Neural cell (in vitro differentiated cells): ENCODE data around the gene PNKD. TPM values are rescaled to one million over a fixed set of nuclear protein-coding genes. Genes with fewer than 3 reads are reported as not detected.

Source experiments
- H2AFZ ChIP-seq: fragments of 200-600, 300-800 bp; sonication (generic), shearing (Covaris generic); 2 replicates; pipeline ENCODE4 v1.6.0; 2014; ENCODE audit warnings: low read depth, mild to moderate bottlenecking, antibody characterized with exemption, low read length, moderate library complexity
- H3F3A ChIP-seq: fragments of 200-600 bp; shearing (Covaris generic); 2 replicates; pipeline ENCODE4 v1.6.1; 2016; ENCODE audit warnings: mild to moderate bottlenecking, moderate library complexity, mixed read lengths, antibody characterized with exemption, low read length; ENCODE audit not compliant: insufficient read depth, poor library complexity, severe bottlenecking
- H3K27ac ChIP-seq: fragments of 200-600, 300-800 bp; sonication (generic), shearing (Covaris generic); 2 replicates; pipeline ENCODE4 v1.5.1; 2014; ENCODE audit warnings: mild to moderate bottlenecking, low read length, moderate library complexity
- H3K27me3 ChIP-seq: fragments of 300-800, 200-600 bp; sonication (generic), shearing (Covaris generic); 2 replicates; pipeline ENCODE4 v1.6.0; 2014; ENCODE audit warnings: mild to moderate bottlenecking, low read depth, low read length, moderate library complexity; ENCODE audit not compliant: insufficient read depth
- H3K36me3 ChIP-seq: fragments of 300-800, 200-600 bp; sonication (generic), shearing (Covaris generic); 2 replicates; pipeline ENCODE4 v1.5.1; 2014; ENCODE audit warnings: mild to moderate bottlenecking, antibody characterized with exemption, low read length, moderate library complexity; ENCODE audit not compliant: insufficient read depth
- H3K4me2 ChIP-seq: fragments of 300-800, 200-600 bp; sonication (generic), shearing (Covaris generic); 2 replicates; pipeline ENCODE4 v1.6.0; 2014; ENCODE audit warnings: mild to moderate bottlenecking, low read length
- H3K4me3 ChIP-seq: fragments of 300-800, 200-600 bp; sonication (generic), shearing (Covaris generic); 2 replicates; pipeline ENCODE4 v1.5.1; 2014; ENCODE audit warnings: mild to moderate bottlenecking, low read length, moderate library complexity
- H3K79me2 ChIP-seq: fragments of 200-600 bp; shearing (Covaris generic); replicated peaks from 2 replicates; pipeline ENCODE4 v1.6.0; 2014; ENCODE audit warnings: mild to moderate bottlenecking, low read length, moderate library complexity; ENCODE audit not compliant: insufficient read depth
- H3K9ac ChIP-seq: fragments of 300-800, 200-600 bp; sonication (generic), shearing (Covaris generic); 2 replicates; pipeline ENCODE4 v1.6.1; 2016; ENCODE audit warnings: mild to moderate bottlenecking, low read length, mixed read lengths
- H3K9me2 ChIP-seq: fragments of 200-600 bp; shearing (Covaris generic); 2 replicates; pipeline ENCODE4 v1.6.1; 2016; ENCODE audit warnings: mild to moderate bottlenecking, low read length, mixed read lengths; ENCODE audit not compliant: insufficient read depth
- H3K9me3 ChIP-seq: fragments of 200-600, 300-800 bp; sonication (generic), shearing (Covaris generic); 2 replicates; pipeline ENCODE4 v1.6.1; 2016; ENCODE audit warnings: mild to moderate bottlenecking, mixed run types, low read length, moderate library complexity, mixed read lengths
- H4K20me1 ChIP-seq: fragments of 200-600 bp; shearing (Covaris generic); 2 replicates; pipeline ENCODE4 v1.6.1; 2016; ENCODE audit warnings: mild to moderate bottlenecking, mixed run types; ENCODE audit not compliant: insufficient read depth
- CTCF ChIP-seq: fragments of 450-650 bp; IDR thresholded peaks from 2 replicates; pipeline ENCODE4 v1.5.1; 2014; ENCODE audit warnings: antibody characterized with exemption, mild to moderate bottlenecking, moderate library complexity; ENCODE audit not compliant: poor library complexity, severe bottlenecking
- EP300 ChIP-seq: fragments of 450-650 bp; conservative IDR thresholded peaks from 2 replicates; pipeline ENCODE4 v1.6.1; 2014; ENCODE audit warnings: antibody characterized with exemption, mild to moderate bottlenecking, moderate library complexity; ENCODE audit not compliant: poor library complexity, severe bottlenecking
- EZH2 ChIP-seq: fragments of 200-600, 300-800 bp; shearing (Covaris generic), sonication (generic); IDR thresholded peaks from 2 replicates; pipeline ENCODE4 v1.6.1; 2014; ENCODE audit warnings: antibody characterized with exemption, low read length, borderline replicate concordance, mild to moderate bottlenecking; ENCODE audit not compliant: insufficient read depth, poor library complexity, severe bottlenecking
- MXI1 ChIP-seq: fragments of 450-650 bp; conservative IDR thresholded peaks from 2 replicates; pipeline ENCODE4 v1.6.1; 2014; ENCODE audit warnings: antibody characterized with exemption, mild to moderate bottlenecking; ENCODE audit not compliant: poor library complexity, severe bottlenecking
- POLR2AphosphoS5 ChIP-seq: IDR thresholded peaks from 2 replicates; pipeline ENCODE4 v1.6.1; 2012
- RAD21 ChIP-seq: fragments of 450-650 bp; conservative IDR thresholded peaks from 2 replicates; pipeline ENCODE4 v1.6.1; 2014; ENCODE audit warnings: antibody characterized with exemption, mild to moderate bottlenecking, moderate library complexity
- REST ChIP-seq: IDR thresholded peaks from 2 replicates; pipeline ENCODE4 v1.6.1; 2012; ENCODE audit warnings: borderline replicate concordance
- SMC3 ChIP-seq: fragments of 450-650 bp; conservative IDR thresholded peaks from 2 replicates; pipeline ENCODE4 v1.6.1; 2014; ENCODE audit warnings: antibody characterized with exemption, mild to moderate bottlenecking, moderate library complexity; ENCODE audit not compliant: poor library complexity
- TAF1 ChIP-seq: IDR thresholded peaks from 2 replicates; pipeline ENCODE4 v1.6.1; 2012; ENCODE audit warnings: low read depth
- polyA plus RNA-seq: library from polyadenylated mRNA; depleted of rRNA; stranded (reverse); fragments of >200 nt; gene quantifications from 2 replicates; pipeline ENCODE4 v1.2.3, GENCODE V29; 2014

PNKD gene
- polyA plus RNA-seq, 1 donor from 2014 or later, result 59.7 TPM

GRCh38 chr2:218305383-218305782 is 35.1 kb downstream of the PNKD start:
- no peak for TF ChIP-seq REST
- TF ChIP-seq EP300, result no peak
- no peak for TF ChIP-seq RAD21
- no peak for TF ChIP-seq TAF1
- TF ChIP-seq MXI1, result no peak
- no peak for TF ChIP-seq POLR2AphosphoS5
- TF ChIP-seq EZH2, result no peak
- no peak for TF ChIP-seq SMC3
- no peak for TF ChIP-seq CTCF
- Histone ChIP-seq H3K27ac (no peak overlapping the region), H3F3A (no peaks in the 10 kb centered on the region), H2AFZ (no peak overlapping the region), H3K27me3 (no peaks in the 10 kb centered on the region), H3K36me3 (no peaks in the 10 kb centered on the region), H3K4me2 (no peak overlapping the region), H3K9me2 (no peaks in the 10 kb centered on the region), H3K79me2 (no peaks in the 10 kb centered on the region), H3K9me3 (no peaks in the 10 kb centered on the region), H3K9ac (no peak overlapping the region), H4K20me1 (no peaks in the 10 kb centered on the region), H3K4me3 (no peak overlapping the region)

- no peaks in the 10 kb centered on the region for H3K9me3 ChIP-seq
- H3K79me2 ChIP-seq, result no peaks in the 10 kb centered on the region
- no peaks in the 10 kb centered on the region for H3K36me3 ChIP-seq
- no peak overlapping the region for H2AFZ ChIP-seq
- no peaks in the 10 kb centered on the region for H3K9me2 ChIP-seq
- TF ChIP-seq TAF1 (no peak), EZH2 (no peak), SMC3 (no peak), REST (no peak), CTCF (no peak), POLR2AphosphoS5 (no peak), MXI1 (no peak), EP300 (no peak), RAD21 (no peak)
- no peaks in the 10 kb centered on the region for H4K20me1 ChIP-seq
- no peak overlapping the region for H3K4me2 ChIP-seq
- no peaks in the 10 kb centered on the region for H3F3A ChIP-seq
- no peak overlapping the region for H3K4me3 ChIP-seq
- no peaks in the 10 kb centered on the region for H3K27me3 ChIP-seq
- H3K27ac ChIP-seq, result no peak overlapping the region
- no peak overlapping the region for H3K9ac ChIP-seq
These were observed 36.0 kb downstream of the PNKD start for GRCh38 chr2:218306184-218306920.
